Peyer's patch (tissue), 4 donors: ENCODE results near the gene FCSK. TPM values are rescaled to one million over a fixed set of nuclear protein-coding genes. Genes with fewer than 3 reads are reported as not detected.
"Not testable (repeated sequence)": the region's sequence is repeated elsewhere in the genome, so short reads cannot be mapped to it uniquely, and the experiment has no call there.

Experiments
- DNase-seq, 3 donors: peaks; one replicate each; pipeline ENCODE4 v3.0.0-alpha.2; 2017 to 2019
- H3K27ac ChIP-seq, 4 donors: fragments of 200-600 bp; sonication (generic); one replicate each; pipeline ENCODE4 v1.5.1; 2016 to 2019
- H3K27me3 ChIP-seq, 2 donors: fragments of 200-600 bp; sonication (generic); one replicate each; pipeline ENCODE4 v1.5.1; 2019
- H3K36me3 ChIP-seq, 3 donors: fragments of 200-600 bp; sonication (generic); one replicate each; pipeline ENCODE4 v1.5.1; 2016 to 2019
- H3K4me1 ChIP-seq, 4 donors: fragments of 200-600 bp; sonication (generic); one replicate each; pipeline ENCODE4 v1.5.1; 2016 to 2019
- H3K4me3 ChIP-seq, 4 donors: fragments of 200-600 bp; sonication (generic); 1 replicate in 3 of 4; 2 replicates in 1 of 4; pipeline ENCODE4 v1.5.1; 2016 to 2019; ENCODE audit warnings: mild to moderate bottlenecking in 1 of 4
- H3K9me3 ChIP-seq, 4 donors: fragments of 200-600 bp; sonication (generic); one replicate each; pipeline ENCODE4 v1.5.1; 2016 to 2019; ENCODE audit warnings: mild to moderate bottlenecking in 1 of 4
- POLR2A ChIP-seq, 2 donors: fragments of 450-650 bp; IDR thresholded peaks; one replicate each; pipeline ENCODE4 v1.5.1; 2017; ENCODE audit warnings: antibody characterized with exemption in 2 of 2, mild to moderate bottlenecking in 2 of 2, moderate library complexity in 2 of 2
- total RNA-seq, 4 donors: library from RNA; depleted of rRNA; stranded (reverse); fragments of >200 nt; gene quantifications; one replicate each; pipeline ENCODE4 v1.1.0, GENCODE V29; 2016
- TF ChIP-seq, protein P1 (sequence below), 6 experiments: fragments of 450-650 bp in 4 of 6; fragments of 200-600 bp in 2 of 6; sonication (generic) in 1 of 6; IDR thresholded peaks; one replicate each; pipeline ENCODE4 v1.5.1; 2017 to 2019; ENCODE audit warnings: antibody characterized with exemption in 6 of 6, mild to moderate bottlenecking in 3 of 6, moderate library complexity in 1 of 6

Gene FCSK
- 100 to 1,000 TPM in 1 of 4 donors, 10 to 100 TPM in 3; 32.2 to 127 (median 52.9) TPM for total RNA-seq

DNA sequence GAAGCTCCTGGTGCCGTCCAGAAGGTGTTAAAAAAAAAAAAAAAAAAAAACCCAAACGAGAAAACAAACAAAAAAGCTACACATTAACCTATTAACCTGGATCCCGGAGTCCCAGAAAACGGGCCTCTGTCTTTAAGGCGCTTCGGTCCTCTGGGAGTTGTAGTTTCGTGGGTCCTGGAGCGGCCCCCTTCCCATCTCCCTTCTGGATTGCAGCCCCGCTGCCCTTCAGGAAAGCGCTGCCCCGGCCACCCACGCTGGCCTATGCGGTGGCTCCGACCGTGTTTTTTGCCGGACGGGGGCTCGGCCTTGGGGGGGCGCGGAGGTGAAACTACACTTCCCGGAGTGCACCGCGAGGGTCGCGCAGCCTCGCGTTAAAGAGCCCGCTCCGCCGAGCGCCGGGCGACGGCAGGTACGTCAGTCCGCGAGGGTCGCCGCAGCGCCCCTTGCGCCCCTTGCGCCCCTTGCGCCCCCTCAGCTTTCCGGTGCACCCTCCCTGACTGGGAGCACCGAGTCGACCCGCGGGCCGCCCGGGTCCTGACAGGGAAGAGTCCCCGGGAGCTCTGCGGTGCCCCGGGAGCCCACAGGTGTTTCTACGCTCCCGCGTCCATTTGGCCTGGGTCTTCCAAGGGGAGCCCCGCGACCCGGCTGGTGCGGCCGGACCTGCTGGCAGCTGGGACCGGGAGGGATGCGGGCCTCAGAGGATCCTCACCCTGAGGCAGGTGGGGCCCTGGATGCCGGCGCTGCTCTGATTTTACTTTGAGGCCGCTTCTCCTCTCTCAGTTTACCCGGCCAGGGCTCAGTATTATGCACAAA lies at the start of gene FCSK:
Gene FCSK, plus strand, starts transcription at position 374 of the 813 bp plus-strand sequence. CDS start 8,596 bp downstream, outside the sequence.
- Histone ChIP-seq H3K9me3 (no peaks in the 10 kb centered on the region), H3K4me1 (peaks cover 0 to 16% (median 2%) of the 10 kb centered on the region in 4 donors), H3K27me3 (no peaks in the 10 kb centered on the region), H3K36me3 (no peaks in the 10 kb centered on the region), H3K27ac (peak within 1 kb of the TSS; percentile 86 to 91 (median 88)), H3K4me3 (peak within 1 kb of the TSS; percentile 74 to 95 (median 83))
- peak in 1 of 2 donors; percentile 43 for TF ChIP-seq POLR2A (IDR thresholded peaks at IDR 0.05)
- TF ChIP-seq, protein P1, sequence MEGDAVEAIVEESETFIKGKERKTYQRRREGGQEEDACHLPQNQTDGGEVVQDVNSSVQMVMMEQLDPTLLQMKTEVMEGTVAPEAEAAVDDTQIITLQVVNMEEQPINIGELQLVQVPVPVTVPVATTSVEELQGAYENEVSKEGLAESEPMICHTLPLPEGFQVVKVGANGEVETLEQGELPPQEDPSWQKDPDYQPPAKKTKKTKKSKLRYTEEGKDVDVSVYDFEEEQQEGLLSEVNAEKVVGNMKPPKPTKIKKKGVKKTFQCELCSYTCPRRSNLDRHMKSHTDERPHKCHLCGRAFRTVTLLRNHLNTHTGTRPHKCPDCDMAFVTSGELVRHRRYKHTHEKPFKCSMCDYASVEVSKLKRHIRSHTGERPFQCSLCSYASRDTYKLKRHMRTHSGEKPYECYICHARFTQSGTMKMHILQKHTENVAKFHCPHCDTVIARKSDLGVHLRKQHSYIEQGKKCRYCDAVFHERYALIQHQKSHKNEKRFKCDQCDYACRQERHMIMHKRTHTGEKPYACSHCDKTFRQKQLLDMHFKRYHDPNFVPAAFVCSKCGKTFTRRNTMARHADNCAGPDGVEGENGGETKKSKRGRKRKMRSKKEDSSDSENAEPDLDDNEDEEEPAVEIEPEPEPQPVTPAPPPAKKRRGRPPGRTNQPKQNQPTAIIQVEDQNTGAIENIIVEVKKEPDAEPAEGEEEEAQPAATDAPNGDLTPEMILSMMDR (IDR thresholded peaks at IDR 0.05), result peak in 1 of 6 experiments; percentile 5
- DNase-seq, result peak; percentile 54 to 88 (median 81)

DNA sequence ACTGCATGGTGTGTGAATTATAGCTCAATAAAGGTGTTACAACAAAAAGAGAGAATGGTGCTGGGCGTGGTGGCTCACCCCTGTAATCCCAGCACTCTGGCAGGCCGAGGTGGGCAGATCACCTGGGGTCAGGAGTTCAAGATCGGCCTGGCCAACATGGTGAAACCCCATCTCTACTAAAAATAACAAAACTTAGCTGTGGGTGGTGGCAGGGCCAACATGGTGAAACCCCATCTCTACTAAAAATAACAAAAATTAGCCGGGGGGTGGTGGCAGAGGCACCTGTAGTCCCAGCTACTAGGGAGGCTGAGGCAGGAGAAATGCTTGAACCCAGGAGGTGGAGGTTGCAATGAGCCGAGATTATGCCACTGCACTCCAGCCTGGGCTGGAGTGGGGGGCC lies 48.3 kb upstream of the FCSK start:
- H3K36me3 ChIP-seq, H3K27ac ChIP-seq, H3K9me3 ChIP-seq: not testable (repeated sequence)

DNA sequence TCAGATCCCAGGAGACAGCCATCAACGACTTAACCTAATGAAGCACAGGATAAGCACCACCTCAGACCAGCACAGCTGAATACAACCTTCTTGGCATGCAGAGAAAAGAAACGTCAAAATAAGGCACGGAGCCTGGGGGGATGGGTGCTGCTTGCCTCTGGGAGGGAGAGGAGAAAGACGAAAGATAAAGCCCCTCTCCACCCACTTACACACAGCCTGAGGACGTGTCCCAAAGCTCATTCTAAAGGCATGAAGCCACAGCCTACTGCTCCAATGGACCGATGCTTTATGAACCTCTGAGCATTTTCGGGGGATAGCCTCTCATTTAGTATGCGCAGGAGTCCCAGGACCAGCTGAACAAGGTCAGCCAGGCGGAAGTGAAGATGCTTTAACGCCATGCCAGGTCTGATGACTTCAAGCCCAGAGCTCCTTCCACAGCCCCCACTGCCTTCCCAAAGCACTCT lies 46.6 kb upstream of the FCSK start:
- Histone ChIP-seq H3K27me3 (no peaks in the 10 kb centered on the region), H3K4me3 (no peak overlapping the region), H3K36me3 (peaks cover 0 to 5% (median 0%) of the 10 kb centered on the region in 3 donors), H3K4me1 (peaks cover 0 to 15% (median 2%) of the 10 kb centered on the region in 4 donors), H3K27ac (no peak overlapping the region), H3K9me3 (no peaks in the 10 kb centered on the region)
- no peak for DNase-seq
- no peak for TF ChIP-seq POLR2A (IDR thresholded peaks at IDR 0.05)
- TF ChIP-seq, protein P1 (IDR thresholded peaks at IDR 0.05), result no peak

More for the DNA sequence above, 48.3 kb upstream of the FCSK start:
- H3K4me3 ChIP-seq, H3K27me3 ChIP-seq, DNase-seq: not testable (repeated sequence)
- H3K4me1 ChIP-seq, result peaks cover 0 to 15% (median 2%) of the 10 kb centered on the region in 4 donors

DNA sequence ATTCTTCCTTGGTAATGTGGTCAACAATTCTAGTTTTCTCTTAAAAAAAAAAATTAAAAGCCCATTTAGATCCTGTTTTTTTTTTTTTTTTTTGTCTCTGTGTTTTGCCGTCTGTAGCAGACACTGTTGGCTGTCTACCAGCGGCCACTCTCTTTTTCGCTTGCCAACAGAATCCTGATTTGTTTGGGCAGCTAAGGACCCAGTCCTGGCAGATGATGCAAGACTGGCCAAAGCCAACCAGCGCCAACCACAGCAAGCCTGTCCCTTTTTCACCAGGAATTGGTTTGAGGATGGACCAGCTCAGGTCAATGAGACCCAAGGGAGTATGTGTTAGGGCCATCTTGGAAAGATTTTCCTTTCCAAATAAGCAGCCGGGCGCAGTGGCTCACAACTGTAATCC lies 43.7 kb upstream of the FCSK start:
- Histone ChIP-seq H3K4me3 (no peak overlapping the region), H3K27me3 (no peaks in the 10 kb centered on the region), H3K9me3 (no peaks in the 10 kb centered on the region), H3K36me3 (peaks cover 0 to 5% (median 0%) of the 10 kb centered on the region in 3 donors), H3K27ac (no peak overlapping the region), H3K4me1 (no peaks in the 10 kb centered on the region)
- TF ChIP-seq POLR2A (IDR thresholded peaks at IDR 0.05), result no peak
- TF ChIP-seq, protein P1 (IDR thresholded peaks at IDR 0.05), result no peak
- DNase-seq, result no peak

DNA sequence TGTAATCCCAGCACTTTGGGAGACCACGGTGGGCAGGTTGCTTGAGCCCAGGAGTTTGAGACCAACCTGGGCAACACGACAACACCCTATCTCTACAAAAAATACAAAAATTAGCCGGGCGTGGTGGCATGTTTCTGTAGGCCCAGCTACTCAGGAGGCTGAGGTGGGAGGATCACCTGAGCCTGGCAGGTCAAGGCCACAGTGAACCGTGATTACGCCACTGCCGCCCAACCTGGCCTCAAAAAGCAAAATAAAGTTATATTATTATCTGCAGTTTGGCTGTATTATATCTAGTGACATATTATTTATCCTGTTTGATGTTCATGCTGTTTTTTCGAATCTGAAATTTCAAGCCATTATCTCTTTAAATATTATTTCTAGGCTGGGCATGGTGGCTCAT lies 42.0 kb upstream of the FCSK start:
- no peak overlapping the region for H3K4me3 ChIP-seq
- H3K36me3 ChIP-seq, result peaks cover 0 to 5% (median 0%) of the 10 kb centered on the region in 3 donors
- TF ChIP-seq POLR2A (IDR thresholded peaks at IDR 0.05), result no peak
- TF ChIP-seq, protein P1 (IDR thresholded peaks at IDR 0.05), result no peak
- DNase-seq, result no peak
- no peaks in the 10 kb centered on the region for H3K9me3 ChIP-seq
- no peaks in the 10 kb centered on the region for H3K27me3 ChIP-seq
- no peak overlapping the region for H3K27ac ChIP-seq
- H3K4me1 ChIP-seq, result peaks cover 0 to 9% (median 3%) of the 10 kb centered on the region in 4 donors

DNA sequence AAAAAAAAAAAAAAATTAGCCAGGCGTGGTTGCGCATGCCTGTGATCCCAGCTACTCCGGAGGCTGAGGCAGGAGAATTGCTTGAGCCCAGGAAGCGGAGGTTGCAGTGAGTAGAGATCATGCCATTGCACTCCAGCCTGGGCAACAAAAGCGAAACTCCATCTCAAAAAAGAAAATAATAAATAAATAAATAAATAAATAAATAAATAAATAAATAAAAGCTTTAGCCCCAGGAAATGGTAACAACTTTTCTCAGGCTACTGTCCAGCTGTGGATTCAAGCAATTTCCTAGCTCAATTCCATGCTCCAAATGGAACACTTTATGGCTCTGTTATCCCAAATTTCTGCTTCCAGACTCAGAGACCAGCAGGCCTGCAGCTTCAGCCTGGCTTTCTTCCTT lies 40.8 kb upstream of the FCSK start:
- not testable (repeated sequence) for H3K9me3 ChIP-seq, H3K36me3 ChIP-seq, H3K4me3 ChIP-seq, H3K27ac ChIP-seq, DNase-seq, H3K27me3 ChIP-seq
- peaks cover 0 to 21% (median 7%) of the 10 kb centered on the region in 4 donors for H3K4me1 ChIP-seq
